ENCODE data around the gene EXOC6. TPM values are rescaled to one million over a fixed set of nuclear protein-coding genes. Genes with fewer than 3 reads are reported as not detected.

EXOC6 gene
- polyA plus RNA-seq, 1 donor from 2014 or later: 26.3 TPM

DNA sequence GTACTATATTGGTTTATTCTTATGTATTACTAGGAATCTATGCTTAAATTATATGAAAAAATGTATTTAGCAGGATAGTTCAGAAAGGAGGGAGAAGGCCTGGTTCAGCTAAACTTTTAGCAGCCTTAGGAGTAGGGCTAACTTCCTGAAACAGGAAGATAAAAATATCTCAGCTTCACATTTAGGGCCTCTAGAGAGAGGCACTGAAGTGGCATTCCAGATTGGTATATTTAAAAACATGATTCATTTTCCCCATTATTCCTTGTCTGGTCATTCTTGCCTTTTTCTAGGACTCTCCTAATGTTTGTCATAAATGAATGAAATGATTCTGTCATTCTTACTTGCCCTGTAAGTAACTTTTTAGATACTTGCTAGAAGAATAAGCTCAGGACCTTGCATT, 149.3 kb downstream of the EXOC6 start:
- Histone ChIP-seq H3K9me2 (ENCODE audit: insufficient read depth, low read length) (no peaks in the 10 kb centered on the region), H4K20me1 (ENCODE audit: insufficient read depth) (no peaks in the 10 kb centered on the region), H3K27me3 (ENCODE audit: insufficient read depth, low read depth, low read length) (peaks cover 7% of the 10 kb centered on the region), H3K9me3 (ENCODE audit: low read length) (no peaks in the 10 kb centered on the region), H3K79me2 (replicated peaks; ENCODE audit: insufficient read depth, low read length) (no peaks in the 10 kb centered on the region), H3F3A (ENCODE audit: insufficient read depth, low read length, poor library complexity, severe bottlenecking) (peaks cover 5% of the 10 kb centered on the region), H3K36me3 (ENCODE audit: insufficient read depth, low read length) (no peaks in the 10 kb centered on the region), H3K27ac (ENCODE audit: low read length) (no peak overlapping the region), H2AFZ (ENCODE audit: low read depth, low read length) (no peak overlapping the region), H3K4me2 (ENCODE audit: low read length) (no peak overlapping the region), H3K4me3 (ENCODE audit: low read length) (no peak overlapping the region), H3K9ac (ENCODE audit: low read length) (no peak overlapping the region)
- TF ChIP-seq, protein P1, sequence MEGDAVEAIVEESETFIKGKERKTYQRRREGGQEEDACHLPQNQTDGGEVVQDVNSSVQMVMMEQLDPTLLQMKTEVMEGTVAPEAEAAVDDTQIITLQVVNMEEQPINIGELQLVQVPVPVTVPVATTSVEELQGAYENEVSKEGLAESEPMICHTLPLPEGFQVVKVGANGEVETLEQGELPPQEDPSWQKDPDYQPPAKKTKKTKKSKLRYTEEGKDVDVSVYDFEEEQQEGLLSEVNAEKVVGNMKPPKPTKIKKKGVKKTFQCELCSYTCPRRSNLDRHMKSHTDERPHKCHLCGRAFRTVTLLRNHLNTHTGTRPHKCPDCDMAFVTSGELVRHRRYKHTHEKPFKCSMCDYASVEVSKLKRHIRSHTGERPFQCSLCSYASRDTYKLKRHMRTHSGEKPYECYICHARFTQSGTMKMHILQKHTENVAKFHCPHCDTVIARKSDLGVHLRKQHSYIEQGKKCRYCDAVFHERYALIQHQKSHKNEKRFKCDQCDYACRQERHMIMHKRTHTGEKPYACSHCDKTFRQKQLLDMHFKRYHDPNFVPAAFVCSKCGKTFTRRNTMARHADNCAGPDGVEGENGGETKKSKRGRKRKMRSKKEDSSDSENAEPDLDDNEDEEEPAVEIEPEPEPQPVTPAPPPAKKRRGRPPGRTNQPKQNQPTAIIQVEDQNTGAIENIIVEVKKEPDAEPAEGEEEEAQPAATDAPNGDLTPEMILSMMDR (IDR thresholded peaks at IDR 0.05; ENCODE audit: poor library complexity, severe bottlenecking): no peak
- TF ChIP-seq TAF1 (IDR thresholded peaks at IDR 0.05; ENCODE audit: low read depth) (no peak), SMC3 (conservative IDR thresholded peaks at IDR 0.05; ENCODE audit: poor library complexity) (no peak), EZH2 (IDR thresholded peaks at IDR 0.05; ENCODE audit: borderline replicate concordance, insufficient read depth, low read length, poor library complexity, severe bottlenecking) (no peak), MXI1 (conservative IDR thresholded peaks at IDR 0.05; ENCODE audit: poor library complexity, severe bottlenecking) (no peak), POLR2AphosphoS5 (IDR thresholded peaks at IDR 0.05) (no peak), RAD21 (conservative IDR thresholded peaks at IDR 0.05) (no peak), EP300 (conservative IDR thresholded peaks at IDR 0.05; ENCODE audit: poor library complexity, severe bottlenecking) (no peak)
- TF ChIP-seq, protein P2, sequence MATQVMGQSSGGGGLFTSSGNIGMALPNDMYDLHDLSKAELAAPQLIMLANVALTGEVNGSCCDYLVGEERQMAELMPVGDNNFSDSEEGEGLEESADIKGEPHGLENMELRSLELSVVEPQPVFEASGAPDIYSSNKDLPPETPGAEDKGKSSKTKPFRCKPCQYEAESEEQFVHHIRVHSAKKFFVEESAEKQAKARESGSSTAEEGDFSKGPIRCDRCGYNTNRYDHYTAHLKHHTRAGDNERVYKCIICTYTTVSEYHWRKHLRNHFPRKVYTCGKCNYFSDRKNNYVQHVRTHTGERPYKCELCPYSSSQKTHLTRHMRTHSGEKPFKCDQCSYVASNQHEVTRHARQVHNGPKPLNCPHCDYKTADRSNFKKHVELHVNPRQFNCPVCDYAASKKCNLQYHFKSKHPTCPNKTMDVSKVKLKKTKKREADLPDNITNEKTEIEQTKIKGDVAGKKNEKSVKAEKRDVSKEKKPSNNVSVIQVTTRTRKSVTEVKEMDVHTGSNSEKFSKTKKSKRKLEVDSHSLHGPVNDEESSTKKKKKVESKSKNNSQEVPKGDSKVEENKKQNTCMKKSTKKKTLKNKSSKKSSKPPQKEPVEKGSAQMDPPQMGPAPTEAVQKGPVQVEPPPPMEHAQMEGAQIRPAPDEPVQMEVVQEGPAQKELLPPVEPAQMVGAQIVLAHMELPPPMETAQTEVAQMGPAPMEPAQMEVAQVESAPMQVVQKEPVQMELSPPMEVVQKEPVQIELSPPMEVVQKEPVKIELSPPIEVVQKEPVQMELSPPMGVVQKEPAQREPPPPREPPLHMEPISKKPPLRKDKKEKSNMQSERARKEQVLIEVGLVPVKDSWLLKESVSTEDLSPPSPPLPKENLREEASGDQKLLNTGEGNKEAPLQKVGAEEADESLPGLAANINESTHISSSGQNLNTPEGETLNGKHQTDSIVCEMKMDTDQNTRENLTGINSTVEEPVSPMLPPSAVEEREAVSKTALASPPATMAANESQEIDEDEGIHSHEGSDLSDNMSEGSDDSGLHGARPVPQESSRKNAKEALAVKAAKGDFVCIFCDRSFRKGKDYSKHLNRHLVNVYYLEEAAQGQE (IDR thresholded peaks at IDR 0.05; ENCODE audit: borderline replicate concordance): no peak

DNA sequence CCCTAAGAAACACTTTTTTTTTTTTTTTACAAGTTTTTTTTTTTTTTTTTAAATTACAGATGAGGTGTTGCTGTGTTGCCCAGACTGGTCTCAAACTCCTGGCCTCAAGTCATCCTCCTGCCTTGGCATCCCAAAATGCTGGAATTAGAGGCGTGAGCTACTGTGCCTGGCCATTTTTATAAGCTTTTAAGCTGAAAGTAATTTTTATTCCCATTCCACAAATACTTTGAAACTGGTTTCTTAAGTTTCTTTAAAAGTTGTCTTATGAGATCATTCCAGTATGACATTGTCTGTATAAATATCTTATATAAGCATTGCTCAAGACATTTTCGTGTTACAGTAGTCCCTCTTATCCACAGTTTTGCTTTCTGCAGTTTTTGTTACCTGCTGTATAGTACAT, 150.9 kb downstream of the EXOC6 start:
- Histone ChIP-seq H3K36me3 (ENCODE audit: insufficient read depth, low read length) (no peaks in the 10 kb centered on the region), H3K4me2 (ENCODE audit: low read length) (no peak overlapping the region), H3F3A (ENCODE audit: insufficient read depth, low read length, poor library complexity, severe bottlenecking) (peaks cover 5% of the 10 kb centered on the region), H3K9me2 (ENCODE audit: insufficient read depth, low read length) (no peaks in the 10 kb centered on the region), H3K4me3 (ENCODE audit: low read length) (no peak overlapping the region), H3K27me3 (ENCODE audit: insufficient read depth, low read depth, low read length) (peaks cover 7% of the 10 kb centered on the region), H3K9me3 (ENCODE audit: low read length) (no peaks in the 10 kb centered on the region), H3K27ac (ENCODE audit: low read length) (no peak overlapping the region), H3K79me2 (replicated peaks; ENCODE audit: insufficient read depth, low read length) (no peaks in the 10 kb centered on the region), H2AFZ (ENCODE audit: low read depth, low read length) (no peak overlapping the region), H4K20me1 (ENCODE audit: insufficient read depth) (no peaks in the 10 kb centered on the region), H3K9ac (ENCODE audit: low read length) (no peak overlapping the region)
- TF ChIP-seq RAD21 (conservative IDR thresholded peaks at IDR 0.05) (no peak), EZH2 (IDR thresholded peaks at IDR 0.05; ENCODE audit: borderline replicate concordance, insufficient read depth, low read length, poor library complexity, severe bottlenecking) (no peak), EP300 (conservative IDR thresholded peaks at IDR 0.05; ENCODE audit: poor library complexity, severe bottlenecking) (no peak), SMC3 (conservative IDR thresholded peaks at IDR 0.05; ENCODE audit: poor library complexity) (no peak), POLR2AphosphoS5 (IDR thresholded peaks at IDR 0.05) (no peak)
- TF ChIP-seq, protein P1 (IDR thresholded peaks at IDR 0.05; ENCODE audit: poor library complexity, severe bottlenecking): no peak

All from neural cell (in vitro differentiated cells).